Kidney glomerular epithelial cell (primary cell): ENCODE data around the gene NOTCH2.
"Not testable (repeated sequence)": the region's sequence is repeated elsewhere in the genome, so short reads cannot be mapped to it uniquely, and the experiment has no call there.

Experiments used
- DNase-seq: peaks from one replicate; lab custom pipeline; 2025; lab: John Stamatoyannopoulos, UW

Gene NOTCH2

DNA sequence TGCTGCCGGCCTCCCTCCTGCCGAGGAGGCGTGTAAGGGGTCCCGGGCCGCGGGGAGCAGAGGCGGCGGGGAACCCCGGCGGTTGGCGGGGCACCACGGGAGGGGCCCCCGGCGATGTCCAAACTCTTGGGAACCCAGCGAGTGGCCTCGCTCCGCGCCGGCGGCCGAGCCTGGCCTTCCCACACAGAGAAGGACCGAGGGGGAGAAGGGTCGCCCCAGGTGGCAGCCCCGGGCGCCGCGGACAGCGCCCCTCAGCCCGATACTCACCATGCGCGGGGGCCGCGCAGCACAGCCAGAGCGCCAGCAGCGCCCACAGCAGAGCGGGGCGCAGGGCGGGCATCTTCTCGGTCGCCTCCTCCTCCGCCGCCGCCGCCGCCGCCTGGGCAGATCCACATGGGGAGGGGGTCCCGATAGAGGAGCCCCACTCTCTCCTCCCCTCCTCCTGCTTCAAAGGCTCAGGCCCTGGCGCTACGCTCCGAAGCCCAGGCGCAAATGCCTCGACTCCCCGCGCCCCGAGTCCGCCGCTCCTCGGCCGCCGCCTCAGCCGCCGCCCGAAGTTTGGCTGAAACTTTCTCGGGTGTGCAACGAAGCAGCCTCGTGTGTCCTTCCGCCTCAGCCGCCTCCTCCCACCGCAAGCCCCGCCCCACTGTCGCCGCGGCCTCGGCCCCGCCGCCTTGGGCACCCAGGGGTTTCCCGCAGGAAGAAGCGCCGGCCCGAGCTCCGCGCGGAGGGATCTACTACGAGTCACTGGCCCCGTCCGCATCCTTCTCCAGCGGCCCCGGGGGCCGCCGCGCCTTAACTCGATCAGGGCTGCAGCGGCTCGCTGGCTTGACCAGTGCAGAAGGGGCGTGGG lies at the start of gene NOTCH2:
NOTCH2 (minus strand) TSS at position 596 of the 853 bp plus-strand sequence; CDS start at position 340, 256 bp downstream.
- DNase-seq = not testable (repeated sequence)

DNA sequence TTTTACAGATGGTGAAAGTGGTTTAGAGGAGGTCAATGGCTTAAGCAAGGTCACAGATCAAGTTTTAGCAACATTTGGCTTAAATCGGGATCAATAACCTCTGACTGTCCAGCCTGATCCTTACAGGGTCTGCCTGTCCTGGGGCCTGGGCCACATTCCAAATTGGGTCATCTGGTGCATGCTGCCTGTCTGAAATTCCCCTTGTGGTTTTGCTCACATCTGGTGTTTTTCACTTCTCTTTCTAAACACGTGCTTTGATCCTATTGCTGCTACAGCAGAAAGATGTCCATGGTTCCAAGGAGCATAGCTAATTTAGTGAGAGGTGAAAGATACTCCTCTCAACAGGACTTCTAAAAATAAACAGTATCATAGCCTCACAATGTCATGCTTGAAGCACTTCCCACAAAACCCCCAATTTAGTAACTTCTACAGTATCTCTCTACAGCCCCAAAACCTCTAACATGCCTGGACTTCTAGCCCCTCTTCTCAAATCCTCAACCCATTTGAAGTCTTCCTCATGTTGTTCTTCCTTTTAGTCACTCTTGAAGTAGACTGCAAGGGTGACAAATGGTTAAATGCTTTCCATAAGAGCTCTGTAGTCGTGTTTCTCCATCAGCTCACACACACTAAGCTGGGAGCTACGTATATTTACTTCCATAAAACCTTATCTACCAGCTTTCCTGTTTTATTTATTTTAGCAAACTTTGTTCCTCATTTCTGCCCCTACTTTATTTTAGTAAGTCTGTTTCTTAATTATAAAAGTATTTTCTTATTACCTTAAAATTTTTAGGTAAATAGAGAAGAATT lies 48.1 kb upstream of the NOTCH2 start:
- not testable (repeated sequence) for DNase-seq

DNA sequence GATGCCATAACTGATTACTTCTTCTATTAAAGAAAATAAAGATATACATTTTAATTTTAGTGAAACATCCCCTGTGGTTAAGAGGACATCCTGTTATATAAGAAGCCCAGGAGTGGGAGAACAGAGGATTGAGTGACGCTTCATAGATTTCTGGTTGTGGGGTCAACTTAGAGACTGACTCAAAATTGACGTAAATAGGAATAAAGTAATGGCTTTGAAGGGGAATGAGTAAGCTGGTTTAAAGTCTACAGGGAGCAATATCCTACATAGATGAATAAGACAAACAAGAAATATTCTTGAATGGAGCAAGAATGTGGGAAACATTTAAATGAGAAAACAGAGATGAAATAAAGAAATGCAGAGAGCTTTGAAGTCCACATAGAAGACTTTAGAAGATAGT lies 46.6 kb upstream of the NOTCH2 start:
- not testable (repeated sequence) for DNase-seq

DNA sequence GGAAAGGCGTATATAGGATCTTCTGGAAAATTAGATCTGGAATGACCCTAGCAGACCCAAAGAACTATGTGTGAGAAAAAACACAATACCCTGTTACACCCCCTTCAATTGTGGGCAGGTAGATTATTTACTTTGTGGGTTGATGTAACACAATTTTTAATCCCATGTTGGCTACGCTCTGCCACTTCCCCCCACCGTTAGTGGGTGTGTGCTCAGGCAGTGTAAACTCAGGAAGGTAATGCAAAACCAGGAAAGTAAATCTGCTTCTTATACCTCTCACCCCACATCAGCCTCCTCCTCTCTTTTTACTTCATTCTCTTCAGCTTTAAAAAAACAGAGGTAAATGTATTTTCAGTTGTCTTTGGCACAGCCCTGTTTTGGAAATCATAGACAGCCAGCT lies 43.7 kb upstream of the NOTCH2 start:
- DNase-seq = not testable (repeated sequence)

DNA sequence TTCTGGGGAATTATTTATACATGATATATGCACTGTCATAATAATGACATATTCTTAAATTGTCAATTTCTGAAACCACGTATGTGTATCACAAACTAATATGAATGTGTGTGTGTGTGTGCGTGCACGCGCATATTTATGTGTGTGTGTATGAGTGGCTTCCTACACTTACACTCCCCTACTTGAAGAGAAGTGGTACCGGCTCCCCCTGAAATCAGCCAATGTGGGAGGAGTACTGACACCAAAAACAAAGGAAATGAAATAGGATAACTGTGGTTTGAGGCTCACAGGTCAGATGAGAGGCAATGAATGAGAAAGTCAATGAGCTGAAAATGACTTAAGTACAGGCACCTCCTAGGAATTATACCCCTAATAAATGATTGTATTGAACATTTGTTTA lies 42.8 kb upstream of the NOTCH2 start:
- not testable (repeated sequence) for DNase-seq

DNA sequence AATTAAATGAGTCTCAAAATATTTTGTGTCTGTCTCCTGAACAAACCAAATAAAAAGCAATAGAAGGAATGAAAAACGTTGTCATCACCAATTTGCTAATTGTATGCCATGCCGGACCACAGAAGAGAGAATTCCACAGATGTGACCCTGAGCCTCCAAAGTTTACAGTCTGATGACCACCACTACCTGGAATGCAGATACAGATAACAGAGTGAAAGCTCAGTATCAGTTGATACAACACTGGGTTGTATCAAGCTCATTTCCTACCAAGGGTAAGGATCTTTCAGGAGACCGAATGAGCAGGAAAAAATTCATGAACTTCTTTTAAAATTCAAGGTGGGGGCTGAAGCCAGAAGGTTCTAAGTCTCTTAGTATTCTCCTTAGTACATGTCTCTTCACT lies 42.3 kb upstream of the NOTCH2 start:
- not testable (repeated sequence) for DNase-seq

DNA sequence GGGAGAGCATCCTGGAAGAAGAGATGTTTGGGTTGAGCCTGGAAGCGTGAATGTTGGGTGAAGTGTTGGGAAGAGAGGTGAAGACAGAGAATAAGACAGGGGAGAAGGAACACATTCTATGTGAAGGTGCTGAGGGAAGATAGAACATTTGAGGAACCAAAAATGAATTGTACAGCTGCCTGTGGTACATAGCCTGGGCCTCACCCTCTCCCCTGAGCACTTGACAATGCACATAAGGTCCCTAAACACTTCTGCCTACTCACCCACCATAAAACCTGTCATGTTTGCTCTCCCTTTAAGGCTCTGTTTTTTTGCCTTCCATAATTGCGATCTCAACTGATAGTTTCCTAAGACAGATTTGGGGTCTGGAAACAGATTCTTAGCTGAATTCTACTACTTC lies 41.5 kb upstream of the NOTCH2 start:
- not testable (repeated sequence) for DNase-seq

DNA sequence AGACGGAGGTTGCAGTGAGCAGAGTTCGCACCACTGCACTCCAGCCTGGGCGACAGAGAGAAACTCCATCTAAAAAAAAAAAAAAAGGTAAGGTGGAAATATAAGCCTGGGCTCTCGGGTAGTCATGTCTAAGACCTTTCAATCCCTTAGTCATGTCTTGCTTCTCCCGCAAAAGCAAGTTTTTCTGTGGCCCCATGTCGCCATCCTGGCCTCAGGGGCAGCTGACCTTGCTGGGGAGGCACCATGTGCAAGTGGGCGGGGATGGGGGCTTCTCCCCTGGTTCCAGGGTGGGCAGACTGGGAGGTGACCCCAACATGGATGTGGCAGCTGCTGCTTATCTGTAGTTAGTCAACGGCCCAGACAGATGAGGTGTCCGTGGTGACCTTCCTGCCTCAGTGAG lies 40.2 kb upstream of the NOTCH2 start:
- DNase-seq = not testable (repeated sequence)

DNA sequence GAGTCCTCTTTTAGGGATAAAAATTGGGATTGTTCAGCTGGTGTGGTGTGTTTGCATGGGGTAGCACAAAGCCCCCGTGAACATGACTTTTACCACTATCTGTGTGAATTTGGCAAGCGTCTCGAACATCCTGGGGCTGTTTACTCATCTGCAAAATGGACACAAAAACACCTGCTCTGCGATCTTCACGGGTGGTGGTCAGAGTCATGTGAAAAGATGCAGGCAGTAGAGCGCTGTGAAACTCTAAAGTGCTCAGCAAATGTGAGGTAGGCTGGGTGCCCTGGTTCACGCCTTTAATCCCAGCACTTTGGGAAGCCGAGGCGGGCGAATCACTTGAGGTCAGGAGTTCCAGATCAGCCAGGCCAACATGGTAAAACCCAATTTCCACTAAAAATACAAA lies 39.7 kb upstream of the NOTCH2 start:
- not testable (repeated sequence) for DNase-seq

DNA sequence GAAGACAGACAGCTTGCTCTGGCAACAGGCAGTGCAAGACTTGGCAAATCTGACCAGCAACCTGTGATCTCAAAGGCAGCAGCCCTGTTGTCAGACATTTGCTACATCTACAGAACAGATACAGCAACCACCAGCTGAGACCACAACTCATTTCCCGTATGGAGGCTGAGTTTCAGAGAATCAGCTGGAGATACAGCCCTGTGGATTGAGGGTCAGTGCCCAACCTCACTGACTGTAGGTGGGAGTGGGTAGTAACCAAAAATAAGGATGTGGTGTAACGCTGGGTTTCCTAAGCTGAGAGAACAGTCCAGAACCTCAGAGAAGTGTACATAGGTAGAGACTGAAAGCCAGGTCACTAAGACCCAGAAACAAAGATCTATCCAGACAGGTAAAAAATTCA lies 35.8 kb upstream of the NOTCH2 start:
- DNase-seq = not testable (repeated sequence)

DNA sequence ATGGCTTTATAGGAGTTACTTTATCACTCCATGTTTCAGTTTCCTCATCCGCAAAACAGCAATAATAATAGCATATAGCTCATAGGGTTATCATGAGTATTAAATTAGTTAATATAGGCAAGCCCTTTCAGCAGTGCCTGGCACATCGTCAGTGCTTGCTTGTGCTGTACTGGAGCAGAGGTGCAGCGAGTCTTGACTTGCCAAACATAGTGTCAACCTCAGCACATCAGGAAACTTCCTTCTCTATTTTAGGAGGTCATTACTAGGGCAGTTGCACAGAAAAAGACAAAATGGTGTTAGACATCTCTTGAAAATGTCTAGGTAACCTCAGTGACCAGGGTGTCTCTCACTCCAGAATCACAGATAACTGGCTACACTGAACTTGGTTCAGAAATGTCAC lies 34.3 kb upstream of the NOTCH2 start:
- DNase-seq = not testable (repeated sequence)

DNA sequence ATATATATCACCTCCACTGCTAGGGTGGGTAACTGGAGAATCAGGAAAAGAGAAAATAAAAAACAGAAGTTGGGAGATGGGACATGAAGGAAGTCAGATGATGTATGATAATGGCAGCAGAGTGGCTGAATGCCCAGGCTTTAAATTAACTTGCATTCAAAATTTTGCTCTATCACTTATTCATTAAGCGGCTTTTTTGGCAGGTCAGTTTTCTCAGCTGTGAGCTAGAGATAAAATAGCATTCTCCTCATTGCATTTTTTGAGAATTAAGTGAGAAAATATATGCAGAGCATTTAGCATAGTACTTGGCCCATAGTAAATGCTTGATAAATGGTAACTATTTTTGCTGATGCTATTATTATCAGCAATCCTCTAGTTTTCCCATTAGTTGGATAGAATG lies 32.1 kb upstream of the NOTCH2 start:
- DNase-seq = not testable (repeated sequence)

DNA sequence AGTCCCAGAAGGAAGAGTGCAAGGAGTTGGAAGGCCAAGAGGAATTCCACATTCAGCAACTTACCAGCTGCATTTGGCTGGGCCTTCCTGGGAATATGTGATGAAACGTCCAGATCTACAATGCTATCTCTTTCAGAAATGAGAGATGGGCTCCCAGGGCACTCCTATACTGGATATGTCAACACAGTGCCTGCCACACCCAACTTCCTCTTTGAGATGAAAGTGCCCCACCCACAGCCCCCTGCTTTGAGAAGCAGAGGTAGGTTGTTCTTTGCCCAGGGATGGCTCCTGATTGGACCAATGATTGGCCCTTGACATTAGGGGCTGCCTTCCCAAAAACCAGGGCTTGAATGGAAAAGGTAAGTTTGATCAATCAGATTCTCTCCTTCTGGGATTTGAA lies 31.1 kb upstream of the NOTCH2 start:
- DNase-seq = not testable (repeated sequence)

DNA sequence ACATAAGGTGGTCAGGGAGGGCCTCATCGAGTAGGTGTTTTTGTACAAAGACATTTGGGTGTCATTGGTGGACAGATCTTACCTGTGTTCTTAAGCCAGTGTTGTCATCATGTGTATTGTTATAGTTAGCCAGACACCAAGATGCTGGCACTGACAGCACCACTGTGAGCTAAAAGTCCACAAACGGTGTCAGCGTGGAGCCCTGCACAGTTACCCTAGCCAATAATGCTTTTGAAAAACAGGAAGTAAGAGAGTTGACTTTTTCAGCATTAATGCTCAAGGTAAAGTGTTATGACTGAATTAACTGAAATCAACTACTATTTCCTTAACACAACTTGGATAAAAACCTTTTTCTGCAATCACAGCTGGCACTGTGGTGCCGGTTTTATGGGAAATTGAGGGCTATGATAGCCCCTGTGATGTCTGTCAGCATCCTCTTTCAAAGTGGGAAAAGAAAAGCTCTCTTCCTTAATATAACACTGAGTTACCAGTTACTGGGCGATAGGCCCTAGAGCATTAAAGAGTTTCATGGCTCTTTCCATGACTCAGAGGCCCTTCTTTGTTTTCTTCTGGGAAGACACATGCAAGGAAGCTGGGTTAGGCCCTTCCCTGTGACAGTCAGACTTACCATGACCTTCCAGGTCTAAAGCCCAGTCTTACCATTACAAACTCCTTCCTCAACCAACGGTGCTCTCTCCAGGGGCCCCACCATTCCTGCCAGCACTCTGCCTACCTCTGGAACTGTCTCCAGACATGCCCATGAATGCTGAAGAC lies 29.7 kb upstream of the NOTCH2 start:
- not testable (repeated sequence) for DNase-seq

DNA sequence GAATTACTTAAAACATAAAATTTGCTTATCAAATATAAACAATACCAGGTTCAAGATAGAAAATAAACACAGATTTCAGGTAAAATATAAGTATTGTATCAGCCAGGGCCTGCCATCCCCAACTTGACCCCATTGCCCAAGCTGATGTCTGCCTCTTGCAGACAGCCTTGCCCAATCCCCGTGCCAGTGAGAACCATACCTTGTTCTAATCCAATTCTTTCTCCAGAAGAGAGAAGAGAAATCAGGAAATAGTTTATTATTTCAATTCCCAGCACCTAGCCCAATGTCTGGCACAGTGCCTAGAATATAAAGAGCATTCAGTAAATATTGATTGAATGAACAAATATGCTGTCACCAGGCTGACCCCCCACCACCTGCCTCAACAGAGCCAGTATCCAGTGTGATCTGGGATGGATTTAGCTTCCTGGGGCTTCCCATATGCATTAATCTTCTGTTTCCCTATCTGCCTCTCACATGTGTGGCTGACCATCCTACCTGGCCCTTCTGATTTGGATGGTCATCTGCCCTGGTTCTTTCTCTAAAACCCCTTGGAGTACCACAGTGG lies 27.6 kb upstream of the NOTCH2 start:
- not testable (repeated sequence) for DNase-seq

DNA sequence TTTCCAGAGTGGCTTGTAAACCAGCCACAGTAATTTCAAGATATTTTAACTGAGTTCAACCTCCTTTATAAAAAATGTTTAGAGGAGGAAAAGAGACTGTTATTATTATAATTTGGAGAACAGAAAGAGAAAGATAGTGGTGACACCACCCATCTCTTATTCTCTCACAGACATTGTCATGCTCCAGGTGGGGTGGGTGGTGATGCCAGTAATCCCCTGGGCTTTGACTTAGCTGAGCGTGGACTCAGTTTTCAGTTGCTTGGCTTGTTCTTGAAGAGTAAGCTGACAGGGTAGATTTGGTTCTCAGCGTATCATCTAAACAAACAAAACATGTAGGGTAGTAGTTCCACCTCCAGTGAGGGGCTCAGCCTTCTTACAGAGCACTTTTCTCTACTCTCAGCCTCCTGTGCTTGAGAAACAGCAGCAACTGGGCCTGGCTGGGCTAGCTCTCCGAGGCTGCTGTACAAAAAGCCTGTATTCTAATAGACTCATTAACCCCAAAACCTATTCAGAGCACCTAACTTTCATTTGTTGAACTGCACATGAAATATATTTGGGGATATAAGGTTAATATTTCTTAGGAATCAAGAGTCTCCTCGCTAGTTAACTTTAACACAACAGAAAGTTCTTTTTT lies 24.2 kb upstream of the NOTCH2 start:
- DNase-seq = not testable (repeated sequence)

DNA sequence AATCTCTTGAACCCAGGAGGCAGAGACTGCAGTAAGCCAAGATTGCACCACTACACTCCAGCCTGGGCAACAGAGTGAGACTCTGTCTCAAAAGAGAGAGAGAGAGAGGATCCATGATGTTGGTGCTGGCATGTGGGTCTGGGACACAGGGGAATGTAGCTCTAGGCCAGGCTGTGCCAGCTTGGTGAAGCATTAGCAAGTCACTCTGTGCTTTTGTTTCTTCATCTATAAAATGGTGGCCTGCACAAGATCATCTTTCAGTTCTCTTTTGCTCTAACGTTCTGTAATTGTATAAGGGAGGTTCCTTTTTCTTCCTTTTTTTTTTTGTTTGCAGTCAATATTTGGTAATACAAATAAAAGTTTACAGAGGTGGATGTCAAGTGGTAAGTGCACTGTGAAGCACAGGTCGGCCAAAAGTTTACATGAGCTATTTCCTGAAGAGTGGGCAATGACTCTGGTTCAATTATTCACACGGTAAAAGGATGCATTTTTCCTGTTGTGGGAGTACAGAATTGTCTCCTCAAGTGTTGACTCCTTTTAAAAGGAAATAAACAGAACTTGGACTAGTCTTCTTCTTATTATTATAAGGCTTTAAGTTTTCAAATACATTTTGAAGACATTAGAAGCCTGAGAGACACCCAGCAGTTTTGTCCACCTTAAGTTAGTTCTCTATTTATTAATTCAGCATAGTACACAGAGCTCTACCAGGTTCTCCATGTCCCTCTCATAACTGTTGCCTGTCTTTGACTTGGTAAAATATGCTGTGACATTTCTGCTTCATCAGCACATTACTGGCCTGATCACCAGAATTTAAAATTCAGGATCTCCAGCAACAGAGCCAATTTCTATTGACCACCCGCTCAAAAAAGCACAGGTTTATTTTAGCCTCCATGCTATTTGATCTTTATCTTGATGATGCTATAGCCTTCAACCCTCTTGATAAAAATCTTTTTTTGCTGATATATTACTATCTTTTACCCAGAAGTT lies 23.1 kb upstream of the NOTCH2 start:
- DNase-seq = not testable (repeated sequence)

DNA sequence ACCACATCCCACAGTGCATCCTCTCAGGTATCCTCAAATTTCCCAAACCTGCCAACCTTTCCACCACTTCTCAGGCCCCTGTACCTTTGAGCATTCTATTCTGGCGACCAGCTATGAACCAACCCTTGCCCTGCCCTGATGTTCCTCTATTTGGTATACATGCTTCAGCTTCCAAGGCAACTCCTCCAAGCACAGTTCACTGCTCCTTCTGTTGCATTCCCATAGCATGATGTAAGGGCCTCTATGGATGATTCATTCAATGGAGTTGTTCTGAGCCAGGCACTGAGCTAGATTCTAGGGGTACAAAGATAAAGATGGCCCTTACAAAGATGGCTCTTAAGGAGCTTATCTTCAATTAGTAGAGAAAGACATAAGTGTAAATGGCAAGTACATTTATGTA lies 21.4 kb upstream of the NOTCH2 start:
- not testable (repeated sequence) for DNase-seq

DNA sequence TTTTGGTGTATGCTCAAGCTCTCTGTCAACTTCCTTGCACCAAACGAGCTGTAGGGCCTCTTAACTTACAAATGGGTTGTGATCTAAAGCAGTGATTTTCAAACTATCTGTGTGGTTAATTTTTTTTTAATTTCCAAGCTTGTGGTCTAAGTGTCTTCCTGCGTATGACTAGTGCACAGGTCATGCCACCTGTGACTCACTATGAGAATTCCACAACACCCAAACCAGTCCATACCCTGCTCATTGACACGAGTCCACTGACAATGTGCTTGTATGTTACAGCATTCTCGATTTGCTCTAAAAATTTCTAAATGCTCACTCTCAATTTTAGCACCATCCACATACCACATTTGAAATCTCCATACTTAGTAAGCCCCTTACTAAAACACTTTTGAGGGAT lies 18.5 kb upstream of the NOTCH2 start:
- peak; percentile 57 for DNase-seq

DNA sequence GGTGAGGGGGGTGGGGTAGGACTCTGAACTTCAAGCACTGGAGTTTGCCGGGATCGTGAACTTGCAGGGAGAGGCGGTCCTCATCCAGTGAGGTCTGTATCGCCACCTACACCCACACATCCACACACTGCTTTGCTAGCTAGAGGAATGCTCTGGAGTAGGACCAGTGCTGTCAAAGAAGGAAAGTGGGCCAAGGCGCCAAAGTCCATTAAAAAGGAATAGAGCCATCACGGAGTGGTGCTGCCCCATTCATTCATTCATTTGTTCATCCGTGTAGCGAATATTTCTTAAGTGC lies 405 bp upstream of the NOTCH2 start:
- DNase-seq = not testable (repeated sequence)
